GM21529 (cell line): ENCODE results near the gene ZNF90.
A peak's percentile ranks its signal among the peaks of the same experiment; 100 is the strongest.
"Not testable (repeated sequence)": the region's sequence is repeated elsewhere in the genome, so short reads cannot be mapped to it uniquely, and the experiment has no call there.

ENCODE experiments used
- ATAC-seq: cut with Tn5 transposase; IDR thresholded peaks from one replicate; pipeline ENCODE4 v1.9.1; 2021; ENCODE audit not compliant: unreplicated experiment

The ZNF90 gene

DNA sequence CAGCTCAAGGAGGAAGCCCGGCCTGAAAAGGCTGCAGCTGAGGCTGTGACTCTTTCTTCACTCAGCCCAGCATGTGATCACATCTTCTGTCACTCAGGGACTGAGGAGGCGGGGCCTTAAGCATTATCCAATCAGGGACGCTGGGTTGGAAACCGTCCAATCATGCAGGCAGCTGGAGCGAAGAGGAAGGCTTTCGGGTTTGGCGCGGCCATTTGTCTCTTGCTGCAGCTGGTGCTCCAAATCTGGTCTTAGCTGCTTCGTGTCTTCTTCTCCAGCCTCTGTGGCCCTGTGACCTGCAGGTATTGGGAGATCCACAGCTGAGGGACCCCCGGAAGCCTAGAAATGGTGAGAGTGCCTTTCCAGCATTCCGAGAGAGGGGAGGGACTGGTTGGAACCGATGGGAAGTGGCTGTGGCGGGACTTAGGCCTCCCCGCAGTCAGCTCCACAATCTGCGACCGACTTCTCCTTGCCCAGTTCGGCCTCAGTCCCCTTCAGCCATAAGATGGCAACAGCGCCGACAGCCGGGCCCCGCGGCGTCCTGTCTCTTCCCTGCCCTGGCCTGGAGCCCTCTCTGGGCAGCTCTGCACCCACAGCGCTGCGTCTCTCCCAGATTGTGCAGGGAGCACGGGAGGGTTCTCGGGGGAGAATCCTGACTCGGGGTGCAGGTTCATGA is at the start of gene ZNF90:
TSS of gene ZNF90 (plus strand) at position 210 of the 673 bp plus-strand sequence. CDS start at position 343, 133 bp downstream.
- peak; percentile 78 for ATAC-seq

GRCh38 chr19:20028611-20029010 is 49.2 kb upstream of the ZNF90 start:
- ATAC-seq = no peak

DNA sequence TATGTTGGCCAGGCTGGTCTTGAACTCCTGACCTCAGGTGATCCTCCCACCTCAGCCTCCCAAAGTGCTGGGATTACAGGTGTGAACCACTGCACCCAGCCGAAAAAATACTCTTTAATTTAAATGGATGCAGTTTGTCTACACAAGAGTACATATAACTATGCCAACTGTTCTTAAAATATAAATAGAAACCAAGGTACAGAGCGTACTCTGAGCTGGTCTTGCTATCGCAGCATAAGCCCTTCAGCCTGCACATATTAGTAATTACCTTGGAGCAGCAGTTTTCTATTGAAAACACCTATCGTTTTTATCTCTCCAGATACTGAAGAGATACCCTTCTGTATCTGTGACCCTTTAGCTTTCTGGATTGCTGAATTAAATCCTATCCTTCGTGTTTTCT is 41.9 kb upstream of the ZNF90 start:
- no peak for ATAC-seq

DNA sequence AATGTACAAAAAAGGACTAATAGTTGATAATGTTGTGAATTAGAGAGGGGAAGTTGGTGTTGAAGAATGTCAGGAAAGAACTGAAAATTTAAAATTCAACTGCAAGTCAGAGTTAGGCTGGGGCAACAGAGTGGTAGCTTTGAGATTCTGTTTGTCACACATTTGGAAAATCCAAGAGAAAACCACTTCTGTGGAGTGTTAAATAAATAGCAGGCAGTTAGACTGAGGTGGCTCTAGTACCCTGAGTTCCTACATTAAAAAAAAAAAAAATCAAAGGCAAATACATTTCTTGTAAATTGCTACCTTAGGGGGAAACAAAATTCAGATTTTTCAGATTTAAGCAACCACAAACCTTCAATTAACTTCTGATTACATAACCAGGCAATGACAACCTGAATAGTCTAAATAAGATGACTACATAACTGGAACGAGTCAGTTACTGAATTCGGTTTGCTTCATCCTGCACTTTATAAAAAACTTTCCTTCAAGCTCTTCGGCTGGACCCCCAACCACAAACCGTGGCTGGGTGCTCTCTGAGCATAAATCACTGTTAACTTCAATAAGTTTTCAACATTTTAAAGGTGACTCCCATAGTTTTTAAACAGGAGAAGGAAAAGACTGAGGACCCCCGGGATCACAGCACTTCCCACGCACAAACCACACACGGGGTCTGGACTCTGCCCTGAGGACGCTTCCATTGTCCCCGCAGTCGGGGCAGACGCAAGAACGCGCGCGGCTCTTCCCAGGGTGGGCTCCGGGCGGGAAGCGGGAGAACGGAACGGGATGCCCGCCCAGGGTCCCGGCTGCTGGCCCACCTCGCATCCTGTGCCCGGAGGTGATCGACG is 39.2 kb upstream of the ZNF90 start:
- no peak for ATAC-seq

DNA sequence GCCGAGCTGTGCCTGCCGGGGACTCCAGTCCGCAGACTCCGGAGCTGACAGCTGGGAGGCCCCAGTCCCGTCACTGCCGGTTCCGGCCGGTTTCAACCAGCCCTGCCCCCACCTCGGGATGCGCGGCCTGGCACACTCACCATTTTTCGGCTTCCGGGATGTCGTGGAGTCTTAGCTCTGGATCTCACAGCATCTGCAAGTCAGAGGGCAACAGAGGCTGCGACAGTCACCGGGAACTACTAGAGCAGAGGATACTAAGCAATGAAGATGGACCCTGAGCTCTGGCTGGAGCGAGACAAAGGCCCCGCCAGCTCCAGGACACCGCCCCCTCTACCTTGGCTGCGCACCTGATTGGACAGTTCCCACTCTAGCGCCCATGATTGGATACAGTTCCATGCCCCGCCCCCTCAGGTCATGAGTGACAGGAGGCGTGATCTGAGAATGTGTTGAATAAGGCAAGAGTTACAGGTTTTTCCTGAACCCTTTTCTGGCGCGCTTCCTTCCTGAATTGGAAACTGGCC is 38.5 kb upstream of the ZNF90 start, which contains the start of gene ZNF682:
TSS of gene ZNF682 (minus strand) at position 303 of the 521 bp plus-strand sequence. CDS start at position 143, 160 bp downstream.
- peak; percentile 95 for ATAC-seq

DNA sequence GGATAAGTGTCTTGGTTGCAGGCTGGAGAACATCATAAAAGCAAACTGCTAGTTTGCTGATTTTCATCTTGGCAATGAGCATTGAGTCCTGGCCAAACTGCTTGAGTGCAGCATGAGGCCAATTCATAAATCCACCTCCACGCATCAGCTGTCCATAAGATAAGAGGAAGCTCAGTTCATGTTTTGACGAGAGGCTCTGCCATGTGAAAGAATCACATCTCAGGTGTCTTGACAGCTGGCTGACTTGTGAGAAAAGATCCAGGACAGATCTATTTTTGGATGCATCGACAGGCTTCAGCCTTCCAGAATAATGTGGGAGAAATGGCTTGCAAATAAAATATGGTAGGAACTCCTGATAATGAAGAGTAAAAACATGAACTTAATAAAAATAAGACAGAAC is 33.1 kb upstream of the ZNF90 start:
- ATAC-seq = no peak

- ATAC-seq = not testable (repeated sequence)
Measured at GRCh38 chr19:20045742-20046141, 32.1 kb upstream of the ZNF90 start.

GRCh38 chr19:20051841-20052768 is 25.7 kb upstream of the ZNF90 start:
- ATAC-seq = peak; percentile 89

DNA sequence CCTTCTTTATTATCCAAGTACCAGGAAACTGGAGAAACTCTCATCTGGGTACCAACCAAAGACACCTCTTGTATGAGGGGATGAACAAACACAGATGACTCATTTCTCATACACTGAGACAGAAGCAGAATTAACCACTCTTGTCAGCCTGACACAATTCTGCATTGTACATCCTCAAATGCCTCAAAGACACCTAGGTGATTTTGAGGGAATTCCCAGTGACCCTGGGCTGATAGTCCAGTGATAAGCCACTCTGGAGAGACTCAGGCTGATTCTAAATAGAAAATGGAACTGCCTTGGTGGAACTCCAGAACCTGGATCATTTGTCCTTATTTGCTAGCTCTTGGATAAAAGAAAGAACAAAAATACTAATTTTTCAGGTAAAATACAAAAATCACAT is 19.1 kb upstream of the ZNF90 start:
- ATAC-seq = not testable (repeated sequence)

- ATAC-seq = no peak
Measured at GRCh38 chr19:20060282-20060681, 17.5 kb upstream of the ZNF90 start.

GRCh38 chr19:20066861-20067260 is 10.9 kb upstream of the ZNF90 start:
- ATAC-seq = no peak

DNA sequence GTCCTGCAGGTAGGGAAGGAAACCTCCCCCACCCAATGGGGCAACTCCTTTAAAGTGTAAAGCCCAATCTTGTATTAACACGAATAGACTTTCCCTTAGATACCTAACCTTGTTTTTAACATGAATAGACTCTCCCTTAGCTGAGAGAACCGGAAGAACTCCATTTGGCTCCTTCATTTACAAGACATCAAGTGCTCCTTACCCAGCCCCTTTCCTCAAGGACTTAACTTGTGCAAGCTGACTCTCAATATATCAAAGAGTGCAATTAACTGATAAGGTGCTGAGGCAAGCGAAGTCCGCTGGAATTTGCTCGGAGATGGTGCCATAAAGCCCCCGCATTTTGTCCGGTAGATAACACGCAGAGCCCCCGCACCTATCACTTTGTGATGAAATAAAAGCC is 9.9 kb upstream of the ZNF90 start:
- no peak for ATAC-seq

- not testable (repeated sequence) for ATAC-seq
Measured at GRCh38 chr19:20068559-20068958, 9.2 kb upstream of the ZNF90 start.

DNA sequence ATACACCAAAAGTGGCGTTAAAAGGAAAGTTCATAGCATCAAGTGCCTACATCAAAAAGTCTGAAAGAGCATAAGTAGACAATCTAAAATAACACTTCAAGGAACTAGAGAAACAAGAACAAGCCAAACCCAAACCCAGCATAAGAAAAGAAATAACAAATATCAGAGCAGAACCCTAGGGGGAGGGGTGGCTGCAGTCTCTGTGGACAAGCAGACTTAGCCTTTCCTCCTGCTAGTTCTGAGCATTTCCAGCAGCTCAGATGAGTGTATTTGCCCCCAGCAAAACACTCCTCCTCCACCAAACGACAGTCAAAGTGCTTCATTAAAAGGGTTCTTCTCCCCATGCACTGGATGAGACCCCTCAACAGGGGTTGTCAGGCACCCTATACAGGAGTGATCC is 7.1 kb upstream of the ZNF90 start:
- ATAC-seq = no peak

- no peak for ATAC-seq
Measured at GRCh38 chr19:20072936-20073335, 4.9 kb upstream of the ZNF90 start.

GRCh38 chr19:20078581-20079031 is 806 bp downstream of the ZNF90 start:
- no peak for ATAC-seq

GRCh38 chr19:20079476-20079875 is 1.7 kb downstream of the ZNF90 start:
- no peak for ATAC-seq

- ATAC-seq = no peak
Measured at GRCh38 chr19:20080656-20081055, 2.9 kb downstream of the ZNF90 start.

- not testable (repeated sequence) for ATAC-seq
Measured at GRCh38 chr19:20082232-20082833, 4.5 kb downstream of the ZNF90 start.

GRCh38 chr19:20082876-20083275 is 5.1 kb downstream of the ZNF90 start:
- not testable (repeated sequence) for ATAC-seq
